Smooth muscle cell (in vitro differentiated cells): ENCODE data around the gene PIGV. TPM values are rescaled to one million over a fixed set of nuclear protein-coding genes. Genes with fewer than 3 reads are reported as not detected.

ENCODE experiments used
- DNase-seq: peaks from one replicate; lab custom pipeline; 2025; ENCODE audit not compliant: unreplicated experiment; lab: John Stamatoyannopoulos, UW
- H2AFZ ChIP-seq: fragments of 200-600 bp; sonication (generic); 2 replicates; pipeline ENCODE4 v1.6.0; 2016; ENCODE audit warnings: antibody characterized with exemption, low read depth, mild to moderate bottlenecking
- H3F3A ChIP-seq: fragments of 200-600 bp; sonication (generic); 2 replicates; pipeline ENCODE4 v1.6.0; 2017; ENCODE audit warnings: antibody characterized with exemption, low read depth
- H3K27ac ChIP-seq: fragments of 200-600 bp; sonication (generic); 2 replicates; pipeline ENCODE4 v1.5.1; 2016; ENCODE audit warnings: low read depth, mild to moderate bottlenecking
- H3K27me3 ChIP-seq: fragments of 200-600 bp; sonication (generic); 2 replicates; pipeline ENCODE4 v1.6.1; 2016; ENCODE audit warnings: low read depth, mild to moderate bottlenecking
- H3K36me3 ChIP-seq: fragments of 200-600 bp; sonication (generic); 2 replicates; pipeline ENCODE4 v1.5.1; 2016; ENCODE audit warnings: low read depth
- H3K4me1 ChIP-seq: fragments of 200-600 bp; sonication (generic); 2 replicates; pipeline ENCODE4 v1.5.1; 2016; ENCODE audit warnings: low read depth
- H3K4me2 ChIP-seq: fragments of 200-600 bp; sonication (generic); 2 replicates; pipeline ENCODE4 v1.6.0; 2016; ENCODE audit warnings: mild to moderate bottlenecking
- H3K4me3 ChIP-seq: fragments of 200-600 bp; sonication (generic); 2 replicates; pipeline ENCODE4 v1.5.1; 2016; ENCODE audit warnings: mild to moderate bottlenecking
- H3K79me2 ChIP-seq: fragments of 200-600 bp; sonication (generic); 2 replicates; pipeline ENCODE4 v1.6.0; 2016; ENCODE audit warnings: low read depth, mild to moderate bottlenecking
- H3K9ac ChIP-seq: fragments of 200-600 bp; sonication (generic); 2 replicates; pipeline ENCODE4 v1.6.0; 2016; ENCODE audit warnings: low read depth
- H3K9me3 ChIP-seq: fragments of 200-600 bp; sonication (generic); replicated peaks from 2 replicates; pipeline ENCODE4 v1.5.1; 2016; ENCODE audit warnings: low read depth
- H4K20me1 ChIP-seq: fragments of 200-600 bp; sonication (generic); 2 replicates; pipeline ENCODE4 v1.6.0; 2016; ENCODE audit warnings: low read depth
- CTCF ChIP-seq: fragments of 200-600 bp; sonication (generic); IDR thresholded peaks from 2 replicates; pipeline ENCODE4 v1.5.1; 2017; ENCODE audit warnings: borderline replicate concordance, mild to moderate bottlenecking, antibody characterized with exemption; ENCODE audit not compliant: insufficient read depth, poor library complexity, severe bottlenecking
- WGBS: methylation state at CpG from one replicate; pipeline ENCODE4 v1.1.7; 2016; ENCODE audit warnings: low lambda C conversion rate; 5-methylcytosine and 5-hydroxymethylcytosine counted together
- polyA plus RNA-seq: library from polyadenylated mRNA; unstranded; fragments of >200 nt; fragmentation: Nextera tagmentation; extraction: Ambion mirVana; gene quantifications from 2 replicates; pipeline ENCODE4 v1.2.1, GENCODE V29; 2016
- total RNA-seq: library from RNA; depleted of rRNA; stranded (reverse); fragments of >200 nt; gene quantifications from 2 replicates; pipeline ENCODE4 v1.2.3, GENCODE V29; 2014

The PIGV gene
- total and polyA plus RNA-seq, 2 experiments from 2014 or later: 8.7 to 9.9 TPM

- H3F3A ChIP-seq: peaks cover 14% of the 10 kb centered on the region
- peak; percentile 19 for DNase-seq
Observed at GRCh38 chr1:26788836-26789611, 1.3 kb downstream of the PIGV start.

GRCh38 chr1:26789612-26789865, 1.8 kb downstream of the PIGV start:
- peaks cover 25% of the 10 kb centered on the region for H3K4me1 ChIP-seq
- H3K9me3 ChIP-seq: no peaks in the 10 kb centered on the region
- DNase-seq: no peak
- peaks cover 11% of the 10 kb centered on the region for H3F3A ChIP-seq
- WGBS: 75% methylated on average over 3 of the region's 3 CpGs
- no peak overlapping the region for H3K27ac ChIP-seq
- no peaks in the 10 kb centered on the region for H3K27me3 ChIP-seq
- no peak for TF ChIP-seq CTCF
- H3K36me3 ChIP-seq: no peaks in the 10 kb centered on the region
- H3K4me3 ChIP-seq: no peak overlapping the region
- H2AFZ ChIP-seq: no peak overlapping the region
- no peak overlapping the region for H3K9ac ChIP-seq
- no peak overlapping the region for H3K4me2 ChIP-seq
- H3K79me2 ChIP-seq: no peaks in the 10 kb centered on the region
- no peaks in the 10 kb centered on the region for H4K20me1 ChIP-seq

More at GRCh38 chr1:26788836-26789611, 1.3 kb downstream of the PIGV start:
- WGBS: 6% methylated on average over 19 of the region's 19 CpGs
- peak overlapping the region; percentile 81 for H3K4me3 ChIP-seq
- H3K9ac ChIP-seq: peak overlapping the region; percentile 88
- TF ChIP-seq CTCF: peak; percentile 91
- H3K27ac ChIP-seq: peak overlapping the region; percentile 95
- H3K4me2 ChIP-seq: peak overlapping the region; percentile 89
- peaks cover 25% of the 10 kb centered on the region for H3K4me1 ChIP-seq
- H4K20me1 ChIP-seq: no peaks in the 10 kb centered on the region
- H3K36me3 ChIP-seq: no peaks in the 10 kb centered on the region
- no peaks in the 10 kb centered on the region for H3K9me3 ChIP-seq
- H3K27me3 ChIP-seq: no peaks in the 10 kb centered on the region
- H2AFZ ChIP-seq: no peak overlapping the region
- H3K79me2 ChIP-seq: no peaks in the 10 kb centered on the region

- no peak overlapping the region for H2AFZ ChIP-seq
- H3F3A ChIP-seq: peaks cover 11% of the 10 kb centered on the region
- no peaks in the 10 kb centered on the region for H3K79me2 ChIP-seq
- H4K20me1 ChIP-seq: no peaks in the 10 kb centered on the region
- no peak for DNase-seq
- H3K4me1 ChIP-seq: peaks cover 25% of the 10 kb centered on the region
- H3K27ac ChIP-seq: no peak overlapping the region
- no peak overlapping the region for H3K4me2 ChIP-seq
- no peaks in the 10 kb centered on the region for H3K36me3 ChIP-seq
- H3K9ac ChIP-seq: no peak overlapping the region
- H3K27me3 ChIP-seq: no peaks in the 10 kb centered on the region
- no peaks in the 10 kb centered on the region for H3K9me3 ChIP-seq
- H3K4me3 ChIP-seq: no peak overlapping the region
- TF ChIP-seq CTCF: no peak
- 84% methylated on average over 4 of the region's 4 CpGs for WGBS
Observed at GRCh38 chr1:26789931-26790330, 2.2 kb downstream of the PIGV start.

- H3F3A ChIP-seq: peaks cover 11% of the 10 kb centered on the region
- H3K79me2 ChIP-seq: no peaks in the 10 kb centered on the region
- no peaks in the 10 kb centered on the region for H3K36me3 ChIP-seq
- no peak for DNase-seq
- no peak overlapping the region for H2AFZ ChIP-seq
- H3K9me3 ChIP-seq: no peaks in the 10 kb centered on the region
- H4K20me1 ChIP-seq: no peaks in the 10 kb centered on the region
- no peak for TF ChIP-seq CTCF
- H3K27ac ChIP-seq: no peak overlapping the region
- no peak overlapping the region for H3K4me3 ChIP-seq
- no peak overlapping the region for H3K9ac ChIP-seq
- whole genome bisulfite sequencing: 75% methylated on average over 5 of the region's 5 CpGs
- H3K4me2 ChIP-seq: no peak overlapping the region
- peaks cover 21% of the 10 kb centered on the region for H3K4me1 ChIP-seq
- no peaks in the 10 kb centered on the region for H3K27me3 ChIP-seq
Observed at GRCh38 chr1:26790551-26790953, 2.8 kb downstream of the PIGV start.
